UCSD-AML1 (cell line): Measurements from ENCODE around the gene NAALAD2.
"Not testable (repeated sequence)": the region's sequence is repeated elsewhere in the genome, so short reads cannot be mapped to it uniquely, and the experiment has no call there.

Source experiments
- DNase-seq: peaks from one replicate; lab custom pipeline; 2025; ENCODE audit not compliant: unreplicated experiment; lab: John Stamatoyannopoulos, UW

Gene NAALAD2

DNA sequence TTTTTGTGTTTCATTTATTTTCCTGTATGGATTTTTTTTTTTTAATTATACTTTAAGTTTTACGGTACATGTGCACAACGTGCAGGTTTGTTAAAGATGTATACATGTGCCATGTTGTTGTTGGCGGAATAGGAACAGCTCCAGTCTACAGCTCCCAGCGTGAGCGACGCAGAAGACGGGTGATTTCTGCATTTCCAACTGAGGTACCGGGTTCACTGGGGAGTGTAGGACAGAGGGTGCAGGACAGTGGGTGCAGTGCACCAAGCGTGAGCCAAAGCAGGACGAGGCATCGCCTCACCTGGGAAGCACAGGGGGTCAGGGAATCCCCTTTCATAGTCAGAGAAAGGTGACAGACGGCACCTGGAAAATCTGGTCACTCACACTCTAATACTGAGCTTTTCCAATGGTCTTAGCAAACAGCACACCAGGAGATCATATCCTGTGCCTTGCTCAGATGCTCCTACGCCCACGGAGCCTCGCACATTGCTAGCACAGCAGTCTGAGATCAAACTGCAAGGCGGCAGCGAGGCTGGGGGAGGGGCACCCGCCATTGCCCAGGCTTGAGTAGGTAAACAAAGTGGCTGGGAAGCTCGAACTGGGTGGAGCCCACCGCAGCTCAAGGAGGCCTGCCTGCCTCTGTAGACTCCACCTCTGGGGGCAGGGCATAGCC is 105.6 kb downstream of the NAALAD2 start:
- not testable (repeated sequence) for DNase-seq

GRCh38 chr11:90241414-90241813 is 107.0 kb downstream of the NAALAD2 start:
- DNase-seq = no peak
